Right renal pelvis (tissue), 4 donors: Measurements from ENCODE around the gene SLC35B4. TPM values are rescaled to one million over a fixed set of nuclear protein-coding genes. Genes with fewer than 3 reads are reported as not detected.

ENCODE experiments used
- DNase-seq, 4 donors: peaks; one replicate each; pipeline ENCODE4 v3.0.0-alpha.2; 2013; ENCODE audit warnings: low read depth in 4 of 4, low spot score in 3 of 4, missing footprints in 1 of 4
- polyA plus RNA-seq, 4 donors: library from polyadenylated mRNA; unstranded; fragments of 120-200 nt; gene quantifications; one replicate each; pipeline ENCODE4 v1.2.1, GENCODE V29; 2013; ENCODE audit not compliant: insufficient read length in 4 of 4

Gene SLC35B4
- polyA plus RNA-seq, 4 donors, result 22.9 to 26.1 (median 25.8) TPM

DNA sequence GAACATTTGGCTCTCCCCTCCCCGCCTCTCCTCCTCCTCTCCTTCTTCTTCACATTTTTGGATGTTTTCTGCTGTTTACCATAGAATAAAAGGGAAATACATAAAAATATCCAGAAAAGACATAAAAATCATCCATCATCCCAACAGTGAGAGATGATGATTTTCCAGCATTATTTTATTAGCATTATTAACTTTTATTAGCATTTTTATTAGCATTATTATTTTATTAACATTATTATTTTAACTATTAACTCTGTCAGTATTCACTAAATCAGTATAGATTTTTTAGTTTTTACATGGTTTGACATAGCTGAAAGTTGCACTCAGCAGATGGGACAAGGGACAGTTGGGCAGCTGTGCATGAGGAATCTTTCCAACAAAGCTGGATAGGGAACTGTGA, 16.2 kb upstream of the SLC35B4 start:
- no peak for DNase-seq

DNA sequence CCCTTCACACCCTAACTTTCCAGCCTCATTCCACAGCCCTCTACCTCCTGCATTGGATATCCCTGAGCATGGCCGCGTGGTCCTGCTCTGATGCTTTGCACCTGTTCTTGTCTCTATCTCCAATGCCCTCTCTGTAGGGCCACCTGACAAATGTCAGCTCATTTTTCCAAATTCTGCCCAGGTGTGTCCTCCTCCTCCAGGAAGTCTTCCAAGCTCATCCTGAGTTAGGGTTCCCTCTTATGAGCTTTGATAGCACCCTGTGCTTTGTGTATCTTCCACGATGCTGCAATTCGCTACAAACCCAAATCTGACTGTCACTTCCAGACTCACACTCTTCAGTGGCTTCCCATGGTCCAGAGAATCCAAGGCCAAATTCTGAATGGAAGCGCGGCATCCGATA, 14.7 kb upstream of the SLC35B4 start:
- DNase-seq, result no peak

DNA sequence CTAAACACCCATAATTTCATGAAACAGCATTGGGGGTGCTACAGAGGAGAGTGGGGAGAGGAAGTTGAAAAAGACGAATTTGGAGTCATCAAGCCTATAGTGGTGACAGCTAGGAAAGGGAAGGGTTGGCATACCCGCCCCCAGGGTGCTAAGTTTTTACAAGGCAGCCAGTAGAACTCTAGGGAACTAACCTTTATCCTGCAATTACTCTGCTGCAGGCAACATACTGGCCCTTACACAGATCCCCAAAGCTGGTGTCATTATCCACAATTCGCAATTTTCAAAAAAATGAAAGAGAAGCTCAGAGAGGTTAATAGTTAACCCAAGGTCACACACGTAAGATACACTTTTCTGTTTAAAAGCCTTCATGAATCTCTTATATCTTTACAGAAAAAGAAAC, 14.2 kb upstream of the SLC35B4 start:
- no peak for DNase-seq

DNA sequence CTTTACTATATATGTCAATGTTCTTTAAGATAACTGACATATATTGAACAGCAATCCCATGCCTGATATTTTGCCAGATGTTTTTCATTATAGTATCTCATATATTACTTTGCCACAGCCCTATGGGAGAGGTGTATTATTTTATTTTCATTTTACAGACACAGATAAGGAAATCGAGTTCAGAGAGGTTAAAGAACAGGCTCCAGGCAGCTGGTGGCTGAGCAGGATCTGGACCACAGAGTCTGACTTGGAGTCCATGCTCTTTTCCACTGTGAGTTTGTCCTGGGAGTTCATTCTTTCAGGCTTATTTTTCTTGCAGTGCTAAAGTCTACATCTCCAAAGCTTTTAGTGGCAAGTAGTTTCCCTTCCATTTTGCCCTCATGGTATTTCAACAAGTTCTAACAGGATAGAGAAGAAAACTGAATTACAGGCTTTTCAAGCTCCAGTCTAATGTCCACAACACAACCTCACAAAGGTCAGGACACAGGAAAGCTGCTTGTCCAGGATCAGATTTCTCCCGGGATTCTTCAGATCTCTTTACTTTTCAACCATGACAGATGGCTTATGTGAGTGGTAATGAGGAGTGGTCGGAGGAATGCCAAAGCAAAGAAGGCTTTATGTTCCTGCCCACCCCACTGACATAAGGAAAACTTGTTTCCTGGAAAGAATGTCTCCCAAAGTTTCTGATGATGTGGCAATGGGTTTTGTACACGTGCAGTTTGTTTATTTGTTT, 13.1 kb upstream of the SLC35B4 start:
- no peak for DNase-seq

DNA sequence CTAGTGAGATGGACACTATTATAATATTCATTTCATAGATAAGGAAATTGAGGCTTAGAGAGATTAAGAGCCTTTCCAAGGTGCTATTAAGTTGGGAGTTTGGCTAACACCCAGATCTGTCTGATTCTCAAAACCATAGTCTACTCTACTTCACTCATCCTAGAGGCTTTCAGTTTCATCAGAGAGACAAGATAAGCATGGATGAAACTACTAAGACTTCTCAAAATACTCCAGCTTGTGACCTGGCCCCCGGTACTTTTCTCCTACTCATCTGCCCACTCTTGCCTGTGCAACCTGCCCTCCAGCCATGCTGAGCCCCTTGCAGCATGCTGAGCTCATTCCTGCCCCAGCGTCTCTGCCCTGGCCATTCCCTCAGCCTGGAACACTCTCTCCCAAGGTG, 12.2 kb upstream of the SLC35B4 start:
- DNase-seq, result no peak

DNA sequence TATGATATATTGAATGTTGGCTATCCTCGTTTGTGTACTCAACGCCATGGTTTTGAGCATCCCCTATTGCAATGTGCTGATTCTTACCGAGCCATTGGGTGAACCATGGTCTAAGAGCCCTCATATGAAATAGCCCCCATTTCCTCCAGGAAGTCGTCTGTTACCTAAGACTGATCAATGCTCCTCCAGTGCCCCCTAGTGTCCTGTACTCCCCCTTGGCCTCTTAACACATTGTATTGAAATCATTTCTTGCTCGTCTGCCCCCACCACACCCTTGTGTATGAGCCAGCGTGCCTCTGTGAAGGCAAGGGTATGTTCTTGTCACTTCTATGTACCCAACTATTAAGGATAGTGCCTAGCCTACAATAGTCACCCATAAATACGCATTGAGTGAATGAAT, 11.2 kb upstream of the SLC35B4 start:
- no peak for DNase-seq

DNA sequence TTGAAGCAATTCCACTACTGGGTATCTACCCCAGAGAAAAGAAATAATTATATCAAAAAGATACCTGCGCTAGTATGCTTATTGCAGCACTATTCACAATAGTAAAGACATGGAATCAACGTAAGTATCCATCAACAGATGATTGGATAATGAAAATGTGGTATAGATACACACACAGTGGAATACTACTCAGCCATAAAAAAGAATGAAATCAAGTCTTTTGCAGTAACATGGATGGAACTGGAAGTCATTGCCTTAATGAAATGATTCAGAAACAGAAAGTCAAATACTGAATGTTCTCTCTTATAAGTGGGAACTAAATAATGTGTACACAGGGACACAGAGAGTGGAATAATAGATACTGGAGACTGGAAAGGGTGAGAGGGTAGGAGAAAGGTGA, 7.4 kb upstream of the SLC35B4 start:
- DNase-seq, result no peak

DNA sequence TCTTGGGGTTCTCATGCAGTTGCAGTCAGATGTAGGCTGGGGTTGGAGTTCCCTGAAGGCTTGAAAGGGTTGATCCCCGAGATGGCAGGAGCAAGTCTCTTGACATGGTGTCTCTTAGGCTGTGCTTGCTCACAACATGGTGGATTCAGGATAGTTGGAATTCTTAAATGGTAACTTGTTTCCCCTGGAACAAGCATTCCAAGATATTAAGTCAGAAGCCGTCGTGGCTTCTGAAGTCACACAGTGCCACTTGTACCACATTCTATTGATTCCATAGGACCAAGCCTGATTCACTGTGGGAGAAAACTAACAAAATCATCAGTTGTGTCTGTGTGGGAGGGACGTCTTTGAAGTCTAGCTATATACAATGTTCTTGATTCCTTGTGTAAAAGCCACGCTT, 3.5 kb upstream of the SLC35B4 start:
- no peak for DNase-seq

DNA sequence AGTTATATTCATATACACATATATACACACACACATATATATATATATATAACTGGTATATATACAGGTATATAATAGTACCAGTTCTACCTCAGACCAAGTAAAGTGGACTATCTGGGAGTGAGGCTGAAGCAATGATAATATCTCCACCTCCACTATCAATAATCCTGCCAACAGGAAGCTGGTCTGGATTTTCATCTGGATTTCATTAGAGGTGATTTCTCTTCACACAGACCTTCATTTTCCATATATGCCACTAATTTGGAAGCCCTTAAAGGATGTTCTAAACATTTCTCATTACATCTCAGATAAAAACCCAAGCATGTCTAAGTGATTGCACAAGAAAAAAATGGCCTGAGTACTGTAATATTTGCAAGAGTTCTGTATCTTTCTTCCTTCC, 1.7 kb upstream of the SLC35B4 start:
- no peak for DNase-seq

DNA sequence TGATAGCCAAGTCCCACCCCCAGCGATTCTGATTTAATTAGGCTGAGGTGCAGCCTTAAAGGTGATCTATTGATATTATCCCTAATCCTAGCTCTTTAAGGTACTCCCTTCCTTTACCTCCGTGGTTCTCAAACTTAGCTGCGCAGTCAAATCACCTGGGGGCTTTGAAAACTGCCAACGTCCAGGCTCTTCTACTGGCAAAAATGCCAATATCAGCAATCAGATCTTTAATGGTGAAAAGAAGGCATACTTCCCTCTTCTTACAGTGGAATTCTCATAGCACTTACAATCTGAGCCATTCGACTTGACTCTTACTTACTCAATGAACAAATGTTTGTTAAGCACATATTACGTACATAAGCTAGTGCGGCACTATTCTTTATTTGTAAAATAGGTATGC, 704 bp upstream of the SLC35B4 start:
- DNase-seq, result no peak

DNA sequence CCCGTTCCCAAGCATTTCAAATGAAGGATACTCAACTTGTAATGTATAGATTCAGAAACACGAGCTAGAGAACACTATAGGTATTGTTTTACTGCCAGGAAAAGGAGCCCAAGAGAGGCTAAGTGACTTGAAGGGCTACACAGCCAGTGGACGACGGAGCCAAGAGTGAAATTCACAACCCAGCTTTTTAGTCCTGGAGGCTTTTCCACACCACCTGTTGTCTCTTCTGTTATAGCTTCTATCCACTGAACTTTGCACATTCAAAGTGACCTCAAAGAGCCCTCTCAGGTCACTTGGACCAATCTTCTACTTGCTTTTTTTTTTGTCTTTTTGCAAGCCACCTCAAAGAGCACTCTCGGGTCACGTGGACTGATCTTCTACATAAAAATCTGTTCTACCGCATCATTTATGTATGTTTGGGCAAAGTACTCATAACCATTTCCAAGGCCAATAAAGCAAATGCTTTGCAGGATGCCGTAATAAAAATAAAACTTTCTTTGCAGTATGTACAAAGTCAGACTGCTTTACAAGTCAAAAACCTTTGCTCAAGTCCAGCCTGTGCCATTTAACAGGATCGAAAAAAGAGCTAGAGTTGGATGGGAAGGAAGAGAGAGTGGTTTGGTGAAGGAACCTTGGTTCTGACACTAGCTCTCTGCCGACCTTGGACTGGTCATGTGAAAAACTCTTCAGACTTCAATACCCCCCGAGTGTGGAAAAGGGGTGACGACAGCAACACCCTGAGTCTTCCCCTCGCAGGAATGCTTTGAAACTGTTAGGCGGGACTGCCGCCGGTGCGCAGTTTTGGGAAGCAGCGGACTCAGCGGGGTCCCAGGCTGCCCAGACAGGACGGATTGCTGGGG, 821 bp downstream of the SLC35B4 start:
- peak in 1 of 4 donors; percentile 35 for DNase-seq

DNA sequence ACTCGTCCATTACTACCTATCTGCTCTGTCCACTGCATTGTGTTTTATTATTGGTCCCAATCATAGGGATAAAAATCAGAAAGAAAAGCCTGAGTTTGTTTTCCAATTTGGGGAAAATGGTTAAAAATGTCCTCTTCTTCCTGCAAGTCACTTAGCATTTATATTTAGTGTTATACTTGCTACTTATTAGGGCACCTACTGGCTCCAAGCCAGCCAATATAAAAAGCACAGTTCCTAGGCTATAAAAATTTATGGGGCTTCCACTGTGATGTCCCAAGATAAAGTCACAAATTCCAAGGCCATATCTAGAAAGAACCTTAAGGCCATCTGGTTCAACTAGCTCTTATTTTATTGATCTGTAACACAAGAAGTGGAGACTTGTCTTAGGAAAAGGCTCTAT, 3.2 kb downstream of the SLC35B4 start:
- no peak for DNase-seq

DNA sequence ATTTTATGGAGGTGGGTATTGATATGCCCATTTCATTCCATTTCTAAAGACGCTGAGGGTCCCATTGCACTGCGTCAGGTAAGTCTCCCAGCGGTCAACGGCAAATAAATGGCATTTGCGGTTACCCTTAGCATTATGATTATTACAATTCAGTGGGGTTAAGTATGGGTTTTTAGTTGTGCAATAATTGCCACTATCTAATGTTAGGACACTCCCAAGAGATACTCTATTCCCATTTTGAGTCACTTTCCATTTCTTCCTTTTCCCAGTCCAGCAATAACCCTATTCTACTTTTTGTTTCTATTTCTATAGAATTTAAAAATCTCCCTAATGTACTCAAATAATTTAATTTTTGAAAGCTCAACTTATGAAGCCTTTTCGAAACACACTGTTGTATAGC, 4.0 kb downstream of the SLC35B4 start:
- no peak for DNase-seq

DNA sequence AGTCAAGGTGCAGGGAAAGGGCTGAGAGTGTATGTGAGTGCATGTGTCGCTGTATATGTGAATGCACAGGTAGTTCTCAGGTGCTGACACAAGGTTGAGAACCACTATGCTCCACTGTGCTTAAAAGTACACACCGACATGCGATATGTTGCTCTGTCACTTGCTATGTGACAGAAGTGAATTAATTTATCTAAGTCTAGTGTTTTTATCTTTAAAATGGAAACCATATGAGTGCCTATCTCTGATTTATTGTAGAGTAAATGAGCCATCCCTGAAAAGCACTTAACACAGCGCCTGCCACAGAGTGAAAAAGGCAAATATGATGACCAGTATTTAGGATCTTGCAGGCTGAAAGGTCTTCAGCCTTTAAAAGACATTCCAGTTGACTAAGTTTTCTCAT, 4.9 kb downstream of the SLC35B4 start:
- DNase-seq, result no peak

DNA sequence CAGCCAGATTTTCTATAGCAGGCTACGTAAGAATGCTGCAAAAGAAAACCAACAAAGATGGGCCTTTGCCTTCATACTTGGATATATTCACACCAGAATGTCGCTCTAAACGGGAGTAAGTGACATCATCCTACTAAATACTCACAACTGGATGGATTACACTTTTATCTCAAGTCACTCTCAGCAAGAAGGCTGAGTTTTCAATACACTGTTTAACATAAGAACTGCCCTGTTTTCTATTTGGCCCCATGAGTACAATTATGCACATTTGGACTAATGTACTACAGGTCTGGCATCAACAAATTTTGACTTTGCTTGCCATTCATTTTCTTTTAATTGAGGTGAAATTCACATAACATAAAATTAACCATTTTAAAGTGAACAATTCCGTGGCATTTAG, 8.2 kb downstream of the SLC35B4 start:
- DNase-seq, result no peak

DNA sequence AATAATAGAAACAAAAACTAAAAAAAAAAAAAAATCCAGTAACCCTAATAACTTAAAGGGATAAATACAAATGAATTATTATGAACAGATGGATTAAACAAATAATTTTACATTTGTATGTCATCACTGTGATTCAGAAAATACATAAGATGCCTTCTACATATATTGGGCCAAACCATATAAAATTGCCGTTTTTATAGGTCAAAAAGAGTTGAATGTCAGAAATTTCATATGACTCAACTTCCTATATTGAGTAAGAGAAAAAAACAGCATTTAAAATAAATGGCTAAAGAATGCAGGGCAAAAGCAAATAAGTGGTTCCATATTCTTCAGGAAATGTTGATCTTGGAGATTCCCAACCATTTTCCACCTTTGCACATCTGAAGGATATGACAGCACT, 9.4 kb downstream of the SLC35B4 start:
- DNase-seq, result no peak

DNA sequence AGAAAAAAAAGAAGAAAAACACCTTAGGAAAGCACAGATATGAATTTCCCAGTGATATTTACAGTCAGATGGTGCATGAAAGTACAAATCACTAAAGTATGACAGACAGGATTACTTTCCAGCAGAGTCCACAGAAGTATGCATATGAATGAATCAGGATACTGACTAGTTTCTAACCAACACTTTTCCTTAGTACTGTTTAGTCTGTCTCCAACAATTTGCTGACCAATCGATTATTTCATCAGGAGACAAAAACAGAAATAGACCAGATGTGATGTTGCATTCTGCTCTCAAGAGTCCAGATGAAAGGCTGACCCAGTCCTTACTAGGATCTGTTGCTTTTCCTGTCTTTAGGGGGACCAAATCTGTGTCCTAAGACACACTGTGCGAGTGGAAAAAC, 14.6 kb downstream of the SLC35B4 start:
- no peak for DNase-seq

DNA sequence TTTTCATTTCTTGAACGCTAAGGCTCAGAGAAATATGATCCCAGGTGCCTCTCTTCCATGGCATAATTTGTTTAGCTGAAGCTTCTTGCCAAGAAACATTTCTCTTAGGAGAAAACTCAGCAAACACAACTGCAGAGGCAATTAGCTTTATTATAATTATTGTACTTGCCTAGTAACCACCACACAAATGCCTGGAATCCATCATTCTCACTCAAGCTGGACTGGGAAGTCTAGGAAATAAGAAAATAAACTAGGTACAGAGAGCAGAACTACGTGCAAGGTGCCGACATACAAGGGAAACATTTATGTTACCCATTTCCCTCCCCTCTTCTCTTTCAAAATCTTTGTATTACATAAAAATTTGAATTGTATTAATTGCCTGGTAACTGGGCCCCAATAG, 15.1 kb downstream of the SLC35B4 start:
- no peak for DNase-seq

DNA sequence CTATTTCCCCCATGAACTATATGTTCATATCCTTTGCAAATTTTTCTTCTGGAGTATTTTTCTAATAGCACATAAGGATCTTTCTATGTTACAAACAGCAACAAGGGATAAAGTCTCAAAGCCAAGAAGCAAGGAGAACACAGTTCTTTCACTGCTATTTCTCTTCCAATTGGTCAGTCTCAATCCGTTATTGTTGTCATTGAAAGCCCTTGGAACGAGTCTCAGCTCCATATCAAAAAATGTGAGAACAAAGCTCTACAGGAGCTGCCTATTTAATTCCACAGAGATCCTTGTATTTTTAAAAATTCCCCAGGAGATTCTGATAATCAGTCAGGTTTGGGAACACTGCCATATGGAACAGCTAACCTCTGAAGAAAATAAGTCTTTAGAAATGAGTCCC, 15.7 kb downstream of the SLC35B4 start:
- DNase-seq, result no peak

DNA sequence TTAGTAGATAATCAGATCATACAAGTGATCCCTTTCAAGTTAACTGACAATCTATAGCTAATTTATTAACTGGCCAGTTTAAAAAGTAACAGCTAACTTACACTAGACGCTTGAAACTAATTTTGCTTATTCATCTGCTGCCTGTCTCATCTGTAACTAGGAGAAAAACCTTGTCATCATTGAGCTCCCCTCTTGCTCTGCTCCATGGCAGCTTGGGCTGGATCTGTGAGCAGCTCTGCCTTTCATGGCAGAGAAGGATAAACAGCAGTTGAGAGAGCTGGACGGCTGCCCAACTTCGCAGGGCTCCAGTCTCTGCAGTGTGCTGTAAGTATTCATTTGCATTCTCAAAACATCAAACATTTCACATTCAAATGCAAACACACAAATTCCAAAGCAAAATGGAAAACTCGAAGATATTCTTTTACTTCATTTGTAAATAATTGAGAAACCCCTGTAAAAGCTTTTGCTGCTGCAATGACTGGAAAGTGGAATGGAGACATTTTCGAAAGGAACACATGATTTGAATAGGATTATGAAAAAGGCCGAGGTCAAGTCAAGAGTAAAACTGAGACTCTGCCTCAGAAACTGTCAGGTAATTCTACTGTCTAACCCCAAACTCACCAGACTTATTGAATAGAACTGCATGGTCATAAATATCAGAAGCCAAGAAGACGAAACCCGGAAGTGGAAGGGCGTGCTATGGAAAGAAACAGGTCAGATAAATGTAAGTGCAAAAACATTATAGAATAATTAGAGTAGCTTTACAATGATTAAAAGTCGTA, 17.6 kb downstream of the SLC35B4 start:
- DNase-seq, result no peak

DNA sequence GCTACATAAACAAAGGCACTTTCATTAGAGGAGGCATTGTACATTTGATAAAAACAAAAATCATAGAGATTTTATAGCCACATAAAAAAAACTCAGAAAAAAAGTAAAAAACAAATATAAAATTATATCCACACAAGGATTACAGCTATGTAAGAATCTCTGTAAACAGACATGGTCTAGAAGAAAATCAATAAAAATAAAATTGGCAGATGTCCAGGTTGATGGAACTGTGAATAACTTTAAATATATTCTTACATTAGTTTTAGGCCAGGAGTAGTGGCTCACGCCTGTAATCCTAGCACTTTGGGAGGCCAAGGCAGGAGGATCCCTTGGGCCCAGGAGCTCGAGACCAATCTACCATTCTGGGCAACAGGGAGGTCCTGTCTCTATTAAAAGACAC, 19.2 kb downstream of the SLC35B4 start:
- DNase-seq, result no peak
